Mesenchymal stem cell (in vitro differentiated cells and primary cell): ENCODE measurements around the gene TTC16.

ENCODE experiments used
- DNase-seq: peaks from one replicate; pipeline ENCODE4 v3.0.0-alpha.2; 2013
- H2AFZ ChIP-seq: one replicate; pipeline ENCODE4 v1.6.1; 2013; ENCODE audit warnings: low read depth, mild to moderate bottlenecking, control low read depth, inconsistent platforms, low read length, moderate library complexity
- H2AK5ac ChIP-seq: 2 replicates; pipeline ENCODE4 v1.6.1; 2013; ENCODE audit warnings: low read length, moderate library complexity, mild to moderate bottlenecking, inconsistent platforms; ENCODE audit not compliant: severe bottlenecking
- H2BK120ac ChIP-seq: one replicate; pipeline ENCODE4 v1.6.1; 2013; ENCODE audit warnings: low read depth, mild to moderate bottlenecking, inconsistent platforms, low read length, moderate library complexity
- H2BK12ac ChIP-seq, 2 experiments: one replicate each; pipeline ENCODE4 v1.6.1; 2013; ENCODE audit warnings: inconsistent platforms in 2 of 2, low read length in 2 of 2, mild to moderate bottlenecking in 2 of 2, moderate library complexity in 2 of 2, control low read depth in 1 of 2
- H2BK15ac ChIP-seq: one replicate; pipeline ENCODE4 v1.6.1; 2013; ENCODE audit warnings: mild to moderate bottlenecking, low read depth, inconsistent platforms; ENCODE audit not compliant: poor library complexity, severe bottlenecking
- H2BK5ac ChIP-seq: 2 replicates; pipeline ENCODE4 v1.6.1; 2013; ENCODE audit warnings: low read depth, mild to moderate bottlenecking, low read length, control low read depth, inconsistent platforms; ENCODE audit not compliant: poor library complexity, severe bottlenecking
- H3K14ac ChIP-seq, 2 experiments: one replicate each; pipeline ENCODE4 v1.6.1; 2013; ENCODE audit warnings: inconsistent platforms in 2 of 2, low read length in 2 of 2, control low read depth in 1 of 2, mild to moderate bottlenecking in 1 of 2, moderate library complexity in 1 of 2
- H3K18ac ChIP-seq, 2 experiments: one replicate each; pipeline ENCODE4 v1.6.1; 2013; ENCODE audit warnings: inconsistent platforms in 2 of 2, low read length in 2 of 2, control low read depth in 1 of 2, low read depth in 1 of 2, mild to moderate bottlenecking in 1 of 2
- H3K23ac ChIP-seq, 2 experiments: one replicate each; pipeline ENCODE4 v1.6.1; 2013; ENCODE audit warnings: inconsistent platforms in 2 of 2, low read length in 2 of 2, mild to moderate bottlenecking in 2 of 2, moderate library complexity in 2 of 2, control low read depth in 1 of 2
- H3K27ac ChIP-seq: 2 replicates; pipeline ENCODE4 v1.5.1; 2013; ENCODE audit warnings: mild to moderate bottlenecking, moderate library complexity, low read length, control low read depth, inconsistent platforms; ENCODE audit not compliant: poor library complexity, severe bottlenecking
- H3K27me3 ChIP-seq, 2 experiments: 2 replicates each; pipeline versions ENCODE4 v1.6.1 to v1.7.0; 2013; ENCODE audit warnings: low read length in 2 of 2, mild to moderate bottlenecking in 2 of 2, moderate library complexity in 2 of 2, control low read depth in 1 of 2, inconsistent platforms in 1 of 2; ENCODE audit not compliant: control insufficient read depth in 1 of 2, insufficient read depth in 1 of 2
- H3K36me3 ChIP-seq, 2 experiments: 2 replicates each; pipeline versions ENCODE4 v1.6.1 to v1.7.0; 2013; ENCODE audit warnings: low read length in 2 of 2, control low read depth in 1 of 2, inconsistent platforms in 1 of 2, low read depth in 1 of 2, mild to moderate bottlenecking in 1 of 2; ENCODE audit not compliant: insufficient read depth in 2 of 2, control insufficient read depth in 1 of 2
- H3K4ac ChIP-seq, 2 experiments: one replicate each; pipeline ENCODE4 v1.6.1; 2013; ENCODE audit warnings: inconsistent platforms in 2 of 2, low read length in 2 of 2, mild to moderate bottlenecking in 2 of 2, moderate library complexity in 2 of 2, control low read depth in 1 of 2, low read depth in 1 of 2
- H3K4me1 ChIP-seq: 2 replicates; pipeline ENCODE4 v1.6.1; 2013; ENCODE audit warnings: low read depth, low read length, control low read depth; ENCODE audit not compliant: control insufficient read depth, insufficient read depth
- H3K4me2 ChIP-seq: 2 replicates; pipeline ENCODE4 v1.6.1; 2013; ENCODE audit warnings: low read length, mild to moderate bottlenecking, inconsistent platforms; ENCODE audit not compliant: poor library complexity, severe bottlenecking
- H3K4me3 ChIP-seq, 2 experiments: 2 replicates each; pipeline versions ENCODE4 v1.5.1 to v1.7.0; 2013; ENCODE audit warnings: low read length in 2 of 2, mild to moderate bottlenecking in 2 of 2, control low read depth in 1 of 2, low read depth in 1 of 2; ENCODE audit not compliant: insufficient read depth in 1 of 2
- H3K79me1 ChIP-seq: replicated peaks from 2 replicates; pipeline ENCODE4 v1.6.1; 2013; ENCODE audit warnings: mild to moderate bottlenecking, control low read depth, low read length, inconsistent platforms; ENCODE audit not compliant: poor library complexity, severe bottlenecking
- H3K9ac ChIP-seq: 2 replicates; pipeline ENCODE4 v1.7.0; 2013; ENCODE audit warnings: mild to moderate bottlenecking, low read length, moderate library complexity
- H3K9me3 ChIP-seq: 2 replicates; pipeline ENCODE4 v1.7.0; 2013; ENCODE audit warnings: mild to moderate bottlenecking, low read length; ENCODE audit not compliant: control insufficient read depth
- H4K8ac ChIP-seq: one replicate; pipeline ENCODE4 v1.6.1; 2013; ENCODE audit warnings: inconsistent platforms, mild to moderate bottlenecking, low read length, moderate library complexity
- H4K91ac ChIP-seq: one replicate; pipeline ENCODE4 v1.6.1; 2013; ENCODE audit warnings: mild to moderate bottlenecking, low read length, inconsistent platforms
- WGBS: methylation state at CpG from one replicate; pipeline ENCODE4 v1.1.7; 2013; ENCODE audit warnings: mixed read lengths; 5-methylcytosine and 5-hydroxymethylcytosine counted together

TTC16 gene

DNA sequence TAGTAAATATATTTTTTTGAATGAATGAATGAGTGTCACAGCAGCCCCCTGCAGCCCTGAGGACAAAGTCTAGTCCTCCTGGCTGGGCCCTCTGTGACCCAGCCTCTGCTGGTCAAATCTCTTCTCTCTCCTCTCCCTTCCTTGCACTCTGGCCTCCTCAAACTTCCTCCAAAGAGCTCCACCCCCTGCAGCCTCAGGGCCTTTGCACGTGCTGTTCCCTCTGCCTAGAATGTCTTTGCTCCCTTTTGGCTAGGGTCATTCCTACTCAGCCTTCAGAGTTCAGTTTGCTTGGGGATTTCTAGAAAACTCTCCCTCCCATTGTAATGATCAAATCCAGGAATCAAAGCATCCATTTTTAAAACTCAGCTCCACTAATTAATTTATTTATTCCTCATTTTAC lies 49.5 kb downstream of the TTC16 start:
- no peak overlapping the region for H3K4me3 ChIP-seq
- H4K91ac ChIP-seq = no peak overlapping the region
- H3K4ac ChIP-seq = no peak overlapping the region
- H4K8ac ChIP-seq = no peak overlapping the region
- H3K14ac ChIP-seq = no peak overlapping the region
- no peak overlapping the region for H2AK5ac ChIP-seq
- no peak overlapping the region for H2BK5ac ChIP-seq
- H3K27me3 ChIP-seq = peaks cover 39 to 77% of the 10 kb centered on the region in 2 experiments
- H3K36me3 ChIP-seq = no peaks in the 10 kb centered on the region
- H2BK120ac ChIP-seq = no peak overlapping the region
- H2BK15ac ChIP-seq = no peak overlapping the region
- H3K18ac ChIP-seq = no peak overlapping the region
- peaks cover 15% of the 10 kb centered on the region for H3K4me1 ChIP-seq
- H3K79me1 ChIP-seq = no peaks in the 10 kb centered on the region
- 75% methylated on average over 1 of the region's 1 CpG for WGBS
- no peak for DNase-seq
- H3K27ac ChIP-seq = no peak overlapping the region
- H3K9me3 ChIP-seq = no peaks in the 10 kb centered on the region
- no peak overlapping the region for H3K4me2 ChIP-seq
- H3K9ac ChIP-seq = no peak overlapping the region
- H3K23ac ChIP-seq = no peak overlapping the region
- H2BK12ac ChIP-seq = no peak overlapping the region
- H2AFZ ChIP-seq = no peak overlapping the region

- Histone ChIP-seq H2BK12ac (peak overlapping the region in 1 of 2 experiments; percentile 45), H3K9me3 (no peaks in the 10 kb centered on the region), H3K79me1 (no peaks in the 10 kb centered on the region), H2BK5ac (no peak overlapping the region), H3K4me2 (no peak overlapping the region), H3K27me3 (peaks cover 20 to 68% of the 10 kb centered on the region in 2 experiments), H3K36me3 (no peaks in the 10 kb centered on the region), H3K23ac (no peak overlapping the region), H2BK15ac (peak overlapping the region; percentile 56), H4K91ac (no peak overlapping the region), H3K18ac (peak overlapping the region; percentile 18 to 65), H3K4me3 (no peak overlapping the region), H3K4ac (peak overlapping the region in 1 of 2 experiments; percentile 35), H3K4me1 (peaks cover 18% of the 10 kb centered on the region), H2AK5ac (no peak overlapping the region), H3K14ac (no peak overlapping the region), H2AFZ (no peak overlapping the region), H3K27ac (no peak overlapping the region), H3K9ac (no peak overlapping the region), H4K8ac (peak overlapping the region; percentile 84), H2BK120ac (no peak overlapping the region)
- DNase-seq = no peak
- 0% methylated on average over 1 of the region's 3 CpGs for WGBS
Observed at GRCh38 chr9:127767410-127767809, 51.5 kb downstream of the TTC16 start.

- Histone ChIP-seq H3K4me3 (no peak overlapping the region), H3K27ac (no peak overlapping the region), H3K4me2 (peak overlapping the region; percentile 26), H3K36me3 (no peaks in the 10 kb centered on the region), H3K4me1 (peaks cover 18% of the 10 kb centered on the region), H2BK120ac (no peak overlapping the region), H3K14ac (no peak overlapping the region), H2BK5ac (no peak overlapping the region), H2BK15ac (peak overlapping the region; percentile 82), H2AFZ (peak overlapping the region; percentile 43), H3K9ac (no peak overlapping the region), H3K79me1 (no peaks in the 10 kb centered on the region), H2AK5ac (no peak overlapping the region), H3K9me3 (no peaks in the 10 kb centered on the region), H2BK12ac (peak overlapping the region in 1 of 2 experiments; percentile 8), H3K4ac (peak overlapping the region in 1 of 2 experiments; percentile 35), H4K8ac (peak overlapping the region; percentile 84), H3K18ac (peak overlapping the region in 1 of 2 experiments; percentile 65), H3K27me3 (peaks cover 15 to 65% of the 10 kb centered on the region in 2 experiments), H3K23ac (peak overlapping the region in 1 of 2 experiments; percentile 26), H4K91ac (peak overlapping the region; percentile 78)
- WGBS = 10% methylated on average over 13 of the region's 13 CpGs
- DNase-seq = peak; percentile 72
Observed at GRCh38 chr9:127767909-127768331, 52.0 kb downstream of the TTC16 start.

- Histone ChIP-seq H3K14ac (no peak overlapping the region), H2BK15ac (no peak overlapping the region), H4K8ac (no peak overlapping the region), H2BK12ac (no peak overlapping the region), H3K4ac (no peak overlapping the region), H2AFZ (no peak overlapping the region), H3K4me3 (no peak overlapping the region), H3K4me1 (peaks cover 18% of the 10 kb centered on the region), H3K23ac (no peak overlapping the region), H3K36me3 (no peaks in the 10 kb centered on the region), H3K27me3 (peaks cover 10 to 61% of the 10 kb centered on the region in 2 experiments), H2BK5ac (no peak overlapping the region), H3K79me1 (no peaks in the 10 kb centered on the region), H3K9ac (no peak overlapping the region), H3K9me3 (no peaks in the 10 kb centered on the region), H4K91ac (no peak overlapping the region), H3K4me2 (no peak overlapping the region), H3K27ac (no peak overlapping the region), H3K18ac (no peak overlapping the region), H2BK120ac (no peak overlapping the region), H2AK5ac (no peak overlapping the region)
- 78% methylated on average over 8 of the region's 8 CpGs for WGBS
- DNase-seq = no peak
Observed at GRCh38 chr9:127768698-127769097, 52.8 kb downstream of the TTC16 start.
